SKM-1 treated with dmso at 0.1 percent for 144 hours (cell line): Measurements from ENCODE around the gene USP13.
"Not testable (repeated sequence)": the region's sequence is repeated elsewhere in the genome, so short reads cannot be mapped to it uniquely, and the experiment has no call there.

Experiments used
- DNase-seq: peaks from one replicate; lab custom pipeline; 2025; ENCODE audit not compliant: unreplicated experiment; lab: John Stamatoyannopoulos, UW

Gene USP13

DNA sequence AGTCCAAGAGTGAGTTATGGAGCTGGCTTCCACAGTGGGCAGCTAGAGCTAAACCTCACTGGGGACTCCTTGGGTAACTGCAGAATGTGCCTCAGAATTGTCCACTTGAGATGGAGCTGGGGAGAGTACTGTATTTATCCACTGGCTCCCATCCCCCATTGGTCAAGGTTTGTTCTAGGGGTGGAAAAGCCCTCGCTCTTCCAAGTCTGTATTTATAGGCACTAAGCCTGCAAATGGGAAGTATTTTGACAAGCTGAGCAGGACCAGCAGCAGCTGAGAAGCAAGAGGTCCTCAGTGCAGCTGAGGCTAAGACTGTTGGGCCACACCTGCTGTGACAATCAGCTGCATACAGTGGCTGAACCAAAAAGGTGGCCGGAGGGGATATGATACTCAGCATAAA is 5.8 kb downstream of the USP13 start:
- DNase-seq, result no peak

GRCh38 chr3:179660872-179661271 is 8.0 kb downstream of the USP13 start:
- no peak for DNase-seq

GRCh38 chr3:179661777-179662176 is 8.9 kb downstream of the USP13 start:
- no peak for DNase-seq

DNA sequence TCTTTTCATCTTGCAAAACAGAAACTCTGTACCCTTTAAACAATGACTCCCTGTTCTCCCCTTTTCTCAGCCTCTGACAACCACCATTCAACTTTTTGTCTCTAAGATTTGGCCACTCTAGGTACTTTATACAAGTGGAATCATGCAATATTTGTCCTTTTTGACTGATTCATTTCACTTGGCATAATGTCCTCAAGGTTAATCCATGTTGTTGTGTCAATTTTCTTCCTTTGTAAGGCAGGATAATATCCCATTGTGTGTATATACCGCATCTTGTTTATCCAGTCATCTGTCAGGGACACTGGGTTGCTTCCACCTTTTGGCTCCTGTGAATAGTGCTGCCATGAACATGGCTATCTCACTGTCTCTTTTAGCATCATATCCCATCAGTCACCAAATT is 10.3 kb downstream of the USP13 start:
- DNase-seq, result no peak

DNA sequence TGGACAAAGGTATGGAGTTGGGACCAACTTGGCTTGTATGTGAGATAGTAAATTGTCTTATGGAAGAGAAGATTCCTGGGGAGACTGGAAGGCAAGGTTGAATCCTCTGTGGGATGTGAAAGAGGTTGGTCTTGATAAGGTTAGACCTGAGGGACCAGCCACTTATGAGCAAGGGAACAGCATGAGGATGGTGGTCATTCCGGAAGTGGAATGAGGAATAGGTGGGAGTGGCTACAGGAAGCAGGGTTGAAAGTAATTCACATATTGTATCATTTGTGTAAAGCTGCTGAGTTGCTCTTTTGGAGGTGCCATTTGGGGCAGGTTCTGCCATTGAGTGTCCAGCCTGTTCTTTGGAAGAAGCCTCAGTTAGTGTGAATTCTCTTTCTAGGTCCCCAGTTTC is 13.2 kb downstream of the USP13 start:
- no peak for DNase-seq

DNA sequence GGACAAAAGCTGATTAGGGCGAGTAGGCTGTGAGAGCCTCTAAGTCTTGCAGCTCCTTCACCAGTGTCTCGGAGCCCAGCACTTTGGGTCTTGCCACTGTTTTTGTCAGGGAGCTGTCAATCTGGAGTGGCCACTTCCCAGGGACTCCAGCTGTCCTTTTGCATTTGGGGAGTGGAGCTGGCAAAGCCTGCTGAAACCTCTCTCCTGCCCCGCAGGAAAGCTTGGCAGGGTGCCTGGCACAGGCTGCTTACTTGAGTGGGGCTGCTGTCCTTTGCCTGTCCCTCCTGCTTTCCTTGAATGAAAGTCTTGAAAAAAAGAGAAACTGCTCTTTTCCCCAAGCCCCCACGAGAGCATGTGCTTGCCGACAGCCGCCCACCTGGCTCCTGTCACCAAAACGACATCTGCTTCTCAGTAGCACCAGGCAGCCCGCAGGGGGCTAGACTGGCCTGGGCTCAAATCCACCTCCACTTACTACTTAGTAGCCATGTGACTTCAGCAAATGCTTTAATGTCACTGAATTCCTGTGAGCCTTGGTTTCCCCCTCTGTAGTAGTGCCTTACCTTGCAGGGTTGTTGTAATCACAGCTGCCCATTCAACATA is 13.7 kb downstream of the USP13 start:
- no peak for DNase-seq

DNA sequence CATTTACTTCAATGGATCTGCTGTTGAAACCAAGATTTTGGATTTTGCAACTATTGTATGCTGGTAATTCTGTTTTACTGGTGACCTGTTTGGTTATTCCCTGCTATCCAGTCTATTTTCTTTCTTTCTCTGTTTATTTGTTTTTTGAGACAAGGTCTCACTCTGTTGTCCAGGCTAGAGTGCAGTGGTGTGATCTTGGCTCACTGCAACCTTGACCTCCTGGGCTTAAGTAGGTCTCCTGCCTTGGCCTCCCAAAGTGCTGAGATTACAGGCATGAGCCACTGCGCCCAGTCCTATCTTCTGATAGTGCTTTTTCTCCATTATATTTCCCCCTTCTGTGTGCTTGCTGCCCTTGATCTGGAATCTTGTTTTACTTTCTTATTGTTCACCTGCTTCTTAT is 15.6 kb downstream of the USP13 start:
- no peak for DNase-seq

GRCh38 chr3:179670311-179670710 is 17.5 kb downstream of the USP13 start:
- DNase-seq, result no peak

GRCh38 chr3:179671309-179671708 is 18.5 kb downstream of the USP13 start:
- no peak for DNase-seq

- no peak for DNase-seq
These were observed 19.0 kb downstream of the USP13 start for GRCh38 chr3:179671747-179672242.

GRCh38 chr3:179672918-179673317 is 20.1 kb downstream of the USP13 start:
- no peak for DNase-seq

GRCh38 chr3:179673523-179673922 is 20.7 kb downstream of the USP13 start:
- no peak for DNase-seq

DNA sequence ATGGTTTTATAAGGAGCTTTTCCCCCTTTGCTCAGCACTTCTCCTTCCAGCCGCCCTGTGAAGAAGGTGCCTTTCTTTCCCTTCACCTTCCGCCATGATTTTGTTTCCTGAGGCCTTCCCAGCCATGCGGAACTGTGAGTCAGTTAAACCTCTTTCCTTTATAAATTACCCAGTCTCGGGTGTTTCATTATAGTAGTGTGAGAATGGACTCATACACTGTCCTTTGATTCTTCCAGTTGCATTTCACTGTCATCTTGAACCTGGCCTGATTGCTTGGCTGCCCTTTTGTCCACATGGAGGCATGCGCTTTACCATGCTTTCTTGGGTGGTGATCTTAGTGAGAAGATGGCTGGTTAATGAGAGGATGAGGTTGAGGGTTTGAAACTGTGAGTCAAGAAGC is 23.2 kb downstream of the USP13 start:
- no peak for DNase-seq

GRCh38 chr3:179677884-179678283 is 25.0 kb downstream of the USP13 start:
- no peak for DNase-seq

DNA sequence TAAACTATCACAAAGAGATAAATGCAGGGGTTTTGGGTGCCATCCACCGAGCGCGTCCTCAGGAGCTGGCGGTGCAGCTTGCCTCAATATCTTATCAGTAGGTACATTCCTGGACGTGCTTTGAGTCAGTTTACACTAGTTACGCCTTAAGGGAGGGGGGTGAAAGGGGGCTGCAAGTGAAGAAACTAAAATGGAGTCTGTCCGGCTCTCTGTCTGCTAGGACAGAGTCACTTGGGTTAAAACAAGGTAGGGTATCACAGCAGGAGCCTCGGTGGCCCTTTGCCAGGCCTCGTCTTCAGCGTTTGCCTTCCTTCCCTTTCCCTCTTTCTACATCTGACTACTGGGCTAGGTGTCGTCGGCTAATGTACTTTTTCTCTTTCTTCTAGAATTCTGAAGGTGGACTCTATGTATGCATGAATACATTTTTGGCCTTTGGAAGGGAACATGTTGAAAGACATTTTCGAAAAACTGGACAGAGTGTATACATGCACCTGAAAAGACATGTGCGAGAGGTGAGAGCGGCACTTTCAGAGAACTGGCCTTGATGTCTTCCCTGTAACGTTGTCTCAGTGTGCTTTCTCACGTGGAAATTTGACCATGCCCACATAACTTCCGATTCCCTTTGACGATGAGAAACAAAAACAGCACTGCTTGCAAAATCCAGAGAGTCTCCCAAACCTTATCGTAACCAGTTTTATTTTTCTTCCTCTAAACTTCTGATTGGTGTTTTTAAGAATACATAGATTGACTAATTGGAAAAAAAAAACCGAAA is 28.8 kb downstream of the USP13 start:
- no peak for DNase-seq

GRCh38 chr3:179682426-179683080 is 29.7 kb downstream of the USP13 start:
- no peak for DNase-seq

DNA sequence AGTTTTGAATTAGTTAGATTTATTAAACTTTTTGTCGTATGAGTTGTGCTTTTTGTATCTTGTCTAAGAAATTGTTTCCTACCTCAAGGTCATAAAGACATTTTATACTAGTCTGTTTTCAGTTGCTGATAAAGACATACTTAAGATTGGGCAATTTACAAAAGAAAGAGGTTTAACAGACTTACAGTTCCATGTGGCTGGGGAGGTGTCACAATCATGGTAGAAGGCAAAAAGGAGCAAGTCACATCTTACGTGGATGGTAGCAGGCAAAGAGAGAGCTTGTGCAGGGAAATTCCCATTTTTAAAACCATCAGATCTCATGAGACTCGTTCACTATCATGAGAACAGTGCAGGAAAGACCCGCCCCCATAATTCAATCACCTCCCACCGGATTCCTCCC is 30.4 kb downstream of the USP13 start:
- DNase-seq, result not testable (repeated sequence)

GRCh38 chr3:179687967-179688535 is 35.2 kb downstream of the USP13 start:
- no peak for DNase-seq

DNA sequence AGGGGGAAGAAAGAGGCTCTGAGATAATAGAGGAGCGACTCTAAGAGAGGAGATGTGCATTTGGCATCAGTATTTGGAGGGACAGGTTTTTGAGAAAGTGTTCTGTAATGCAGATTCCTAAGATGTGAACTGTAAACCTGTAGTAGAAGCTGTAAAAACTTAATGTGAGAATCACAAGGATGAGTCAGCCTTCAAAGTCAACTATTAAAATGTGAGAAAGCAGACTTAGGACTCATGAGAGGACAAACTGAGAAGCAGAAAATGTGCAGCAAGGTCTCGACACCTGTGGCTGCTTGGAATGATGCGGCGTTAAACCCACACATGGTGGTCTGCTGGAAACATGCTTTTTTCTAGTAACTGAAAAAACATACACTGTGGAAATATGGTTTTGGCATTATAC is 36.0 kb downstream of the USP13 start:
- DNase-seq, result no peak

DNA sequence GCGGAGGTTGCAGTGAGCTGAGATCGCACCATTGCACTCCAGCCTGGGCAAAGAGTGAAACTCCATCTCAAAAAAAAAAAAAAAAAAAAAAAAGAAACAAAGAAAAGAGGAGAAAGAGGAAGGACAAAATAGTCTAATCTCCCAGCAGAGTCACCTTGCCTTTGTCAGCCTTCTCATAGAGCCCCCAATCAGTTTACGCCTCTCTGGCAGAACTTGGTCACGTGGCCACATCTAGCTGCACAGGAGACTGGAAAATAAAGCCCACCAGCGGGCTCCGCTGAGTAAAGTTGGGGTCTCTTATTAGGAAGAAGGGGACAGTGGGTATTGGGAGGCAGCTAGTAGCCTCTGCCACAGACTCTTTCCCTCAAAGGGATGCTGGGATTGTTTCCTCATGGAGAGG is 41.9 kb downstream of the USP13 start:
- no peak for DNase-seq

DNA sequence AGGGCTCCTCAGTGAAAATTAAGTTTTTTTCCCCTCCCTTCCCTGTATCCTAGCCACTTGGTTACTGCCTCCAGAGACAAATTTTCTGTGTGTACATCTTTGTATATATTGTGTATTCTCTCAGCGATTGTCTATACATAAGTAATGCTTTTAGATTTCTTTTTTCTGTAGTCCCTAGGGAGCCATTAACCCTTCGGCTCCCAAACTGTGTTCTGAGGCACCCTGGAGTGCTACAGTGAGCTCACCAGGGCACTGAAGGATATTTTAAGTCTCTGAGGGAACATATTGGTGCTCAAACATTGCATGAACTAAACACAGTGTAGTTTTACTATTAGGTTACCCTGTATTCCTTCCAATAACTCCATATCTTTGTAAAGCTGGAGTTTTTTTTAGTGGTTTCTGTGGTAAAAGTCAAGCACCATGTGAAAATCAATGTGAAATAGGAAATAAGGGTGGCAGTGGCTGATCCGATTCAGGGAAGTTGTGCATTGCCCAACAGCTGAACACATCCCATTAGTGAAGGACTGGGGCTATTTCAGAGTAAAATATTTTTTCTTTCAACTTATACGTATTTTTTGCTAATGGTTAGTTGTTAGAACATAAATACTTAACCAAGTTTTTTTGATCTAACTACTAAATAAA is 43.0 kb downstream of the USP13 start:
- DNase-seq, result peak; percentile 69
